HG03039 (cell line): ENCODE results near the gene TBX18.

Experiments
- ATAC-seq: cut with Tn5 transposase; IDR thresholded peaks from one replicate; pipeline ENCODE4 v1.9.1; 2021; ENCODE audit warnings: mild to moderate bottlenecking, moderate library complexity; ENCODE audit not compliant: unreplicated experiment

Gene TBX18

DNA sequence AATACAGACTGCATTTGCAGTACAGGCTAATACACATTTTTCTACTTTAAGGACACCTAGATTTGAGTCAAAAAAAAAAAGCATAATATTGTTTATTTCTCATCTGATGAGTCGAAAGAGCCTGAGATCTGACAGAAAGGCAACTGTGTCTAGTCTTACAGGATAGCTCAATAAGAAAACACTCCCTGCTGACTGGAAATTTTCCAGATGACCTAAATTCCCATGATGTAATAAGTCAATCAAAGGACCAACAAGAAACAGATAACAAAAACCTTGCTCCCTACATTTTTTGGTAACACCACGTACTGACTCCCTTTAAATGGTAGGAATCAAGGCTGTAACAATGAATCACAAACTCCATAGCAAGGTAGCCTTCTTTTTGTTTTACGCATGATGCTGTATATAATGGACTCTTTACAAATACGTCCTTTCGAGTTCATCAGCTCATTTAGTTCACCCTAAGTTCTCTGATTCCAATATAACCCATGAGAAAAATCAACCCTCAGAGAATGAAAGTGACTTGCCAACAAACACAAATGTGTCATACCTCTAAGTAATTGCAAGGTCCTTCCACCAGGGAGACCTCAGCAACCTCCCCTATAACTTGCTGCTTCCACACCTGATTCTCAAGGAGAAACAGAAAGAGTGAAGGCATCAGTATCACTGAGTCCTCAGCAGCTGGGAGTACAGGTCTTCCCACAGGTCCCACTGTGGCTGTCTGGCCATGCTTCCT is 12.1 kb downstream of the TBX18 start:
- ATAC-seq = no peak

- ATAC-seq = no peak
Measured at GRCh38 chr6:84749181-84749580, 15.2 kb downstream of the TBX18 start.

DNA sequence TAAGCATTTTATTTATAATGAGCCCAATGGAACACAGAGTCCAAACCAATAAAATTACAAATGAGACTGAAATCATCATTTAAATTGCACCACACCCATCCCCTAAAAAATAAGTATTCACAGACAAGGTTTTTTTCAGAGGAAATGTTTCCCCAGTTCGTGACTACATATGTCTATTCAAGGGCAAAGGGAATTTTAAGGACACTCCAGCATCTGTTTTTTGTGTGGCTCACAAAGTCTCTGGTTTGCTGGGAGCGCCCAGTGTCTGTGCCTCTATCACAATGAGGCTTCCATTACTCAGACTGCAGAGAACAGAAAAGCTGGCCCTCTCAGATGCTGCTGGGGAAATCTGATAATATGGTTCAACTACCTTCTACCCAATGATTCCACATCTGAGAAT is 16.0 kb downstream of the TBX18 start:
- no peak for ATAC-seq

GRCh38 chr6:84743616-84744015 is 20.8 kb downstream of the TBX18 start:
- ATAC-seq = no peak

DNA sequence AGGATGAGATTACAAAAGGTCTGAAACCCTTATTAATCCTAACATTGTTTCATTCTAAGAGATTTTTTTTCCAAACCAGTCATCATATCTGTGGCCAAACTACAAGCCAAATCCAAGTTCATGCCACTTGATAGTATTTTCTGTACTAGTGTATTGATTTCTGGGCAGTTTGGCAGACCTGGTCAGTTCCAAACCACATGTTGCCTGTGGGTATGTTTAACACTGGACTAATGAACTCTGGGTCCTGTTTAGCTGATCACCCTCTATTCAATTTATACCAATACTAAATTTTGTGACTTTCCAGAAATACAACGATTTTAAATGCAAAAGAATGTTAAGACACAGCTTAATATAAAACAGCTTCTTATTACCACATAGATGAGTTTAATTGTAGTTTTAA is 24.0 kb downstream of the TBX18 start:
- no peak for ATAC-seq

- ATAC-seq = no peak
Measured at GRCh38 chr6:84739866-84740208, 24.6 kb downstream of the TBX18 start.

GRCh38 chr6:84738996-84739865 is 25.2 kb downstream of the TBX18 start:
- no peak for ATAC-seq

DNA sequence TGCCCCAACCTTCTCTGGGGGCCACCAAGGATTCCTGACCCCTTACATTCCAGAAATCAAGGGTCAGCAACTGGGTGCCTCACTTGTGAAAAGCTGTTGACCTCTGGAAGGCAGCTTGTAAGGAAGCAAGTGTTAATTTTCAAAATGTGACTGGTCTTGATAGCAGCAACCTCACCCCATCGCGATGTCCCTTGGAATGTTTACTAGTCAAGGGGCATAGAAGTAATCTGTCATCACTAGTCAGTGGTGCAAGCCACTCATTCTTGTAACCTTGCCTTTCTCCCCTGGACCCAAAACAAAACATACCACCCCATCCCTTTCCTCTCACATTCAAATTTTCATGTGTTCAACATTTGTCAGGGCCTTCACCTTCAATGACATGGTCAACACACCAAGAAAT is 30.5 kb downstream of the TBX18 start:
- ATAC-seq = no peak

- ATAC-seq = no peak
Measured at GRCh38 chr6:84731901-84732300, 32.5 kb downstream of the TBX18 start.

DNA sequence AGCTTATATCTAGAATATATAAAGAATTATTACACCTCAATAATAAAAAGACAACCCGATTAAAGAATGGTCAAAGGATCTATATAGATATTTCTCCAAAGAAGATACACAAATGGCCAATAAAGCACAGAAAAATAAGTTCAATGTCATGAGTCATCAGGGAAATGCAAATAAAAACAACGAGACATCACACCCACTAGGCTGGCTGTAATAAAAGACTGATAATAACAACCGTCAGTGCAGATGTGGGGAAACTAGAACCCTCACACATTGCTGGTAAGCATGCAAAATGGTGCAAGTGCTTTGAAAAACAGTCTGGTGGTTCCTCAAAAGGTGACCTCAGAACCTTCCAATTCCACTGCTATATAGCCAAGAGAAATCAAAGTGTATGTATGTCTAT is 33.0 kb downstream of the TBX18 start:
- no peak for ATAC-seq

- ATAC-seq = no peak
Measured at GRCh38 chr6:84728602-84729001, 35.8 kb downstream of the TBX18 start.

GRCh38 chr6:84719152-84719551 is 45.2 kb downstream of the TBX18 start:
- no peak for ATAC-seq

DNA sequence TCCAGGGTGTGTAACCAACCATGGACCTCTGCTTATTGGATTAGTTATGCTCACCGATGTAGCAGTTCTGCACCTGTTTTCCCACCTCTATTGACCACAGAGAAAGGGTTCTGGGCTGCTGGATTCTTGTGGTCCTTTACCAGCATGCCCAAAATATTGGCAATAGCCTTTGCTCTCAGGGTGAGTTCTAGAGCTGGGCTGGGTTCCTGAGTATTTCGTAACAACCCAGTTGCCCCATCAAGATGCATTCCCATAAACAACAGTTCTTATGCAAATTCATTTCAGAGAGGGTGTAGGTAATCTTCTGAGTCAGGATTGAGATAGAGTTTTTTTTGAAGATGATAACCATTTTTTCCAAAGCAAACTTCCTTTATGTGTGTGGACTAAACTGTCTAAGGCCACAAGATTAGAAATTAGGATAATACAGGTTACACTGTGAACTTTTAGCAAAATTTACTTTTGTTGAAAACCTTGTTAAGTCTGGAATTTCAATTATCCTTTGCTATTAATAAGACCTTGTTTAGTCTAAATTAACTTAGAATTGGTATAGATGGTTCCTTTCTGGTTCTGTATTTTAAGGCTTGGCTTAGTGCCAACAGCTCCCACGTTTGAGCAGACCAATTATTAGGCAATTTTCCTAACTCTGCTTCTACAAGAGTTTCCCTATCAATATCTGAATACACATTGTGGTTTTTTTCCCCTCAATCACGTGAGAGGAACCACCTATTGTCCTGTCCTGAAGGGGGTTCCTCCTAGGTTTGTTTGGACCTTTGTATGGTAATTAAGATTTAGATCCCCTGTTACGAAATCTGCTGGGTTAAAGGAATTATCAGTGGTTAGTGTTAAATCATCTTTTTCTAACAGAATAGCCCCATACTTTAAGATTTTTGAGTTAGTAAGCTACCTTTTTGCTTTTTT is 46.1 kb downstream of the TBX18 start:
- ATAC-seq = no peak

GRCh38 chr6:84709121-84709520 is 55.3 kb downstream of the TBX18 start:
- no peak for ATAC-seq

- ATAC-seq = no peak
Measured at GRCh38 chr6:84707171-84707570, 57.2 kb downstream of the TBX18 start.

GRCh38 chr6:84696166-84696565 is 68.2 kb downstream of the TBX18 start:
- no peak for ATAC-seq

GRCh38 chr6:84691978-84692623 is 72.3 kb downstream of the TBX18 start:
- no peak for ATAC-seq

DNA sequence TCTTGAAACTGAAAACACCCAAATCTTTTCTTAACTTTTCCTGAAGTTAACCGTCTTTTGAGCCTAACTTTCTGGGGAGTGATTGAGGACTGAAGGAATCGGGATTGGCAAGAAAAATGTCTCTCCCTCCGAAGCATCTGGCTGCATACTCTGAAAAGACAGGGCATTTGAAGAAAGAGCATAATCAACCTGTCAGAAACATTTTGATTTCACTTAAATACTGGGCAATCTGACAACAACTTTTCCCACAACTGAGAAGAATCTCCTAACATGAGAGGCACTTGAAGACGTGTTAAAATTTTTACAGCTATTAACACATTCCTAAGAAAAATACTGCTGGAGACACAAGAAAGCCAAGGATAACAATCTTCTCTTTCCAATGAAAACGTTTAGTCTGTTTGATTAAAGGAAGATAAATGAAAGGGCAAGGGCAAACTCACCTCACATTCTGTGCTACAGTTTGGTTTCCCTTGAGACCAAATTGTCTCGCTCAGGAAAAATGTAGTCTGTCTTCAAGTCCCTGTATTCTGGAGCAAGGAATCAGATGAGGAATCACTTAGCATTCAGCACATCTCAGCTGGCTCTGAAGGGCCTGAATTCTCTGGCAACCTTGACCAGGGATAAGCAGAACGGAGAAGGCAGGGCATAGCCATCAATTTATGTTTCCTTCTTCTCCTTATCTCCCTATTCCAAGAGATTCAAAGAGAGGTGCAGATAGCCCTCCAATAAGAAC is 76.1 kb downstream of the TBX18 start:
- no peak for ATAC-seq

GRCh38 chr6:84687431-84687830 is 77.0 kb downstream of the TBX18 start:
- ATAC-seq = no peak

DNA sequence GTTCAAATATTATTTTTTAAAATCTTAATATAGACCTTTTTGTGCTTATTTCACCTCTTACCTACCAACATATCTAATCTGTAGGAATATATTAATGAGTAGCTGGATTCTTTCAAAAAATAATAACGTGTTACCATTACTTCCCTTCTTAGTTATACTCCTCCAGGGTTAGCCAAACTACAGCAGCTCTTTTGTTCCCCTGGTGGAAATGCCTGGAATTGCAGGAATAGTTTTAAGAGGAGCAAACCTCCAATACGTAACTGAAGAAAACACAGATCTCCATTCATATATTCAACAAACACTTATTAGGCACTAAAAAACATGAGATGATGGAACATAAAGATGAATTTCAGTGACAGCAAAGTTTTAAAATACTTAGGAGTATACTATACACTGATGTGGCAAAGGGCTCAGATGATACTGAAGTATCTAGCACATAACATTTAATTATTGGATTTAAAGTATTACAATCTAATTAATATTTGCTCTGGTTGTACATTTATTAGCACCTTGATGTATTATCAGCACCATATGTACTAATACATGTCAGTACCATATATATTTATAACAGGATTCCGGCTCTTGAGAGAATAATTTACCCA is 78.3 kb downstream of the TBX18 start:
- no peak for ATAC-seq
